ENCODE data around the gene FKBP8. TPM values are rescaled to one million over a fixed set of nuclear protein-coding genes. Genes with fewer than 3 reads are reported as not detected.

Gene FKBP8
- total RNA-seq, 1 experiment from 2014 or later, result 261 TPM

GRCh38 chr19:18501351-18501750 is 42.0 kb downstream of the FKBP8 start (continued):
- TF ChIP-seq YY1 (IDR thresholded peaks at IDR 0.05; ENCODE audit: extremely low read depth, insufficient replicate concordance, low read depth, low read length) (no peak), SIN3A (IDR thresholded peaks at IDR 0.05; ENCODE audit: low read depth) (no peak), FOSL1 (IDR thresholded peaks at IDR 0.05; ENCODE audit: low read depth) (no peak), ZNF274 (IDR thresholded peaks at IDR 0.05; ENCODE audit: low read depth, low read length) (no peak), ZFX (IDR thresholded peaks at IDR 0.05) (no peak), RAD21 (IDR thresholded peaks at IDR 0.05; ENCODE audit: low read depth) (no peak)

- no peak overlapping the region for H3K27ac ChIP-seq (ENCODE audit: low read depth, low read length)
- DNase-seq (ENCODE audit: low read depth, low spot score), result no peak
- H3K79me2 ChIP-seq (ENCODE audit: insufficient read depth, low read length), result peaks cover 97% of the 10 kb centered on the region
- CTCF ChIA-PET, result no interaction called here
- intact Hi-C loops (cut with micrococcal nuclease), result no loop called here
- H3K9ac ChIP-seq (ENCODE audit: low read length), result no peak overlapping the region
- H3K9me2 ChIP-seq (ENCODE audit: insufficient read depth), result no peaks in the 10 kb centered on the region
- no peaks in the 10 kb centered on the region for H3K36me3 ChIP-seq (ENCODE audit: control insufficient read depth in 1 of 2, insufficient read depth in 2 of 2, low read length in 2 of 2)
- ATAC-seq, result no peak
- no TSS peak for BruUV-seq (replicated peaks)
- H3K4me2 ChIP-seq (ENCODE audit: low read length), result no peak overlapping the region
- no peaks in the 10 kb centered on the region for H3K9me3 ChIP-seq (ENCODE audit: control insufficient read depth in 1 of 2, insufficient read depth in 1 of 2, low read depth in 1 of 2, low read length in 2 of 2)
- H3K4me1 ChIP-seq (ENCODE audit: control insufficient read depth in 1 of 2, insufficient read depth in 2 of 2, low read length in 2 of 2), result peaks cover 19 to 27% of the 10 kb centered on the region in 2 experiments
- no peaks in the 10 kb centered on the region for H4K20me1 ChIP-seq (ENCODE audit: insufficient read depth)
- H3K4me3 ChIP-seq (replicated peaks in 1 of 2; ENCODE audit: low read depth in 1 of 2, low read length in 2 of 2), result no peak overlapping the region
- TF ChIP-seq JUND (IDR thresholded peaks at IDR 0.05), result no peak
- TF ChIP-seq TCF7L2 (IDR thresholded peaks at IDR 0.05; ENCODE audit: borderline replicate concordance, extremely low read depth, insufficient read depth, insufficient read length), result no peak
- no peak for TF ChIP-seq POLR2A (IDR thresholded peaks at IDR 0.05; ENCODE audit: borderline replicate concordance, extremely low read depth, insufficient read depth, insufficient read length)
- no peak for TF ChIP-seq SRF (IDR thresholded peaks at IDR 0.05; ENCODE audit: low read depth)
- no peak for TF ChIP-seq CBX3 (IDR thresholded peaks at IDR 0.05; ENCODE audit: low read depth)
- no peak for TF ChIP-seq RAD21 (IDR thresholded peaks at IDR 0.05; ENCODE audit: low read depth)
- TF ChIP-seq POLR2AphosphoS5 (IDR thresholded peaks at IDR 0.05; ENCODE audit: low read depth, low read length), result no peak
- no peak for TF ChIP-seq EZH2 (IDR thresholded peaks at IDR 0.05)
- TF ChIP-seq EGR1 (IDR thresholded peaks at IDR 0.05; ENCODE audit: low read depth), result no peak
- TF ChIP-seq YY1 (IDR thresholded peaks at IDR 0.05; ENCODE audit: extremely low read depth, insufficient replicate concordance, low read depth, low read length), result no peak
- TF ChIP-seq CTCF (IDR thresholded peaks at IDR 0.05 in 2 of 3, conservative IDR thresholded peaks at IDR 0.05 in 1 of 3; ENCODE audit: borderline replicate concordance in 1 of 3, insufficient read depth in 1 of 3, low read depth in 2 of 3, low read length in 2 of 3), result no peak
- no peaks in the 10 kb centered on the region for H3K27me3 ChIP-seq (ENCODE audit: insufficient read depth, low read length)
- POLR2A ChIA-PET, result no interaction called here
- RAD21 ChIA-PET (ENCODE audit: low non-redundant PET in 1 of 2, low total read pairs in 2 of 2, uncharacterized antibody in 2 of 2, unreplicated experiment in 2 of 2), result interaction anchor here in 1 of 2 experiments (0.5 kb wide), 1 partner anchor 90 kb away, joined by 3 read pairs; no protein-coding TSS in a partner anchor
- no peak overlapping the region for H2AFZ ChIP-seq (ENCODE audit: low read depth, low read length, poor library complexity, severe bottlenecking)
These were observed 42.6 kb downstream of the FKBP8 start for GRCh38 chr19:18500799-18501198.
